Liver (tissue), 3 donors: ENCODE data around the gene KCNC2.

Experiments
- CTCF ChIP-seq: fragments of 150-350 bp; IDR thresholded peaks from 2 replicates; pipeline ENCODE4 v1.5.1; 2017; ENCODE audit warnings: improper control_type of control experiment, low read depth, low read length; ENCODE audit not compliant: missing input control
- GABPA ChIP-seq, 2 donors: IDR thresholded peaks in 1 of 2; conservative IDR thresholded peaks in 1 of 2; 2 replicates each; pipeline ENCODE4 v1.6.1; 2016; ENCODE audit warnings: antibody characterized with exemption in 2 of 2, mild to moderate bottlenecking in 1 of 2, moderate library complexity in 1 of 2
- RAD21 ChIP-seq, 2 donors: IDR thresholded peaks; 2 replicates each; pipeline ENCODE4 v1.6.1; 2016; ENCODE audit warnings: antibody characterized with exemption in 2 of 2, mild to moderate bottlenecking in 2 of 2
- REST ChIP-seq: IDR thresholded peaks from 2 replicates; pipeline ENCODE4 v1.6.1; 2016; ENCODE audit warnings: antibody characterized with exemption, mild to moderate bottlenecking
- SP1 ChIP-seq: IDR thresholded peaks from 2 replicates; pipeline ENCODE4 v1.6.1; 2018; ENCODE audit warnings: antibody characterized with exemption, mild to moderate bottlenecking
- TAF1 ChIP-seq: conservative IDR thresholded peaks from 2 replicates; pipeline ENCODE4 v1.6.1; 2016; ENCODE audit warnings: antibody characterized with exemption, mild to moderate bottlenecking
- YY1 ChIP-seq: IDR thresholded peaks from 2 replicates; pipeline ENCODE4 v1.6.1; 2016; ENCODE audit warnings: antibody characterized with exemption, mild to moderate bottlenecking
- donor health status: healthy.
- donor health status: healthy.

GRCh38 chr12:75154388-75154787 is 55.3 kb downstream of the KCNC2 start:
- TF ChIP-seq CTCF = no peak
- no peak for TF ChIP-seq TAF1
- no peak for TF ChIP-seq GABPA (IDR thresholded peaks at IDR 0.05 in 1 of 2, conservative IDR thresholded peaks at IDR 0.05 in 1 of 2)
- TF ChIP-seq SP1 = no peak
- no peak for TF ChIP-seq YY1
- no peak for TF ChIP-seq REST
- TF ChIP-seq RAD21 (IDR thresholded peaks at IDR 0.05) = no peak
